ENCODE results near the gene IGIP.

IGIP gene

GRCh38 chr5:140116716-140117115 is 9.0 kb upstream of the IGIP start:
- Histone ChIP-seq H3K4me3 (ENCODE audit: low read depth, low read length) (no peak overlapping the region), H3K27ac (no peak overlapping the region), H3K9me3 (ENCODE audit: severe bottlenecking) (no peaks in the 10 kb centered on the region), H3K36me3 (peaks cover 22% of the 10 kb centered on the region), H3K27me3 (ENCODE audit: insufficient read depth, low read depth, severe bottlenecking) (no peaks in the 10 kb centered on the region)
- no peak for DNase-seq
- 0 out of 2 replicates have a peak, but pooled peaks have one; percentile 12 for TF ChIP-seq CTCF (IDR thresholded peaks at IDR 0.05; ENCODE audit: low read depth, low read length)

- TF ChIP-seq CTCF (IDR thresholded peaks at IDR 0.05; ENCODE audit: low read depth, low read length) = no peak
- no peak for DNase-seq
- Histone ChIP-seq H3K36me3 (peaks cover 22% of the 10 kb centered on the region), H3K9me3 (ENCODE audit: severe bottlenecking) (no peaks in the 10 kb centered on the region), H3K27me3 (ENCODE audit: insufficient read depth, low read depth, severe bottlenecking) (no peaks in the 10 kb centered on the region), H3K4me3 (ENCODE audit: low read depth, low read length) (no peak overlapping the region), H3K27ac (no peak overlapping the region)
Measured at GRCh38 chr5:140117523-140117922, 8.2 kb upstream of the IGIP start.

GRCh38 chr5:140118302-140118936 is 7.3 kb upstream of the IGIP start:
- Histone ChIP-seq H3K27ac (no peak overlapping the region), H3K36me3 (peaks cover 22% of the 10 kb centered on the region), H3K27me3 (ENCODE audit: insufficient read depth, low read depth, severe bottlenecking) (no peaks in the 10 kb centered on the region), H3K9me3 (ENCODE audit: severe bottlenecking) (no peaks in the 10 kb centered on the region), H3K4me3 (ENCODE audit: low read depth, low read length) (no peak overlapping the region)
- no peak for DNase-seq
- TF ChIP-seq CTCF (IDR thresholded peaks at IDR 0.05; ENCODE audit: low read depth, low read length) = no peak

- DNase-seq = no peak
- no peaks in the 10 kb centered on the region for H3K9me3 ChIP-seq (ENCODE audit: severe bottlenecking)
- no peaks in the 10 kb centered on the region for H3K27me3 ChIP-seq (ENCODE audit: insufficient read depth, low read depth, severe bottlenecking)
- no peak for TF ChIP-seq CTCF (IDR thresholded peaks at IDR 0.05; ENCODE audit: low read depth, low read length)
- H3K27ac ChIP-seq = no peak overlapping the region
- no peaks in the 10 kb centered on the region for H3K36me3 ChIP-seq
- H3K4me3 ChIP-seq (ENCODE audit: low read depth, low read length) = no peak overlapping the region
Measured at GRCh38 chr5:140126315-140127012, 727 bp downstream of the IGIP start.

GRCh38 chr5:140128376-140128775 is 2.6 kb downstream of the IGIP start:
- H3K9me3 ChIP-seq (ENCODE audit: severe bottlenecking) = no peaks in the 10 kb centered on the region
- DNase-seq = no peak
- no peak for TF ChIP-seq CTCF (IDR thresholded peaks at IDR 0.05; ENCODE audit: low read depth, low read length)
- no peaks in the 10 kb centered on the region for H3K36me3 ChIP-seq
- H3K4me3 ChIP-seq (ENCODE audit: low read depth, low read length) = no peak overlapping the region
- H3K27me3 ChIP-seq (ENCODE audit: insufficient read depth, low read depth, severe bottlenecking) = no peaks in the 10 kb centered on the region
- no peak overlapping the region for H3K27ac ChIP-seq

Measured in WERI-Rb-1 (cell line).